OCI-LY1 (cell line): ENCODE data around the gene TRPM3.
A peak's percentile ranks its signal among the peaks of the same experiment; 100 is the strongest.

Experiments
- H2AFZ ChIP-seq: fragments of 200-600 bp; sonication (generic), shearing (Covaris generic); 2 replicates; pipeline ENCODE4 v1.6.0; 2014; ENCODE audit warnings: antibody characterized with exemption, mild to moderate bottlenecking, low read length
- H3F3A ChIP-seq: fragments of 200-600 bp; sonication (generic), shearing (Covaris generic); 2 replicates; pipeline ENCODE4 v1.6.0; 2014; ENCODE audit warnings: mild to moderate bottlenecking, antibody characterized with exemption, low read length, moderate library complexity; ENCODE audit not compliant: insufficient read depth
- H3K27ac ChIP-seq: fragments of 200-600 bp; sonication (generic); 2 replicates; pipeline ENCODE4 v1.5.1; 2014; ENCODE audit warnings: low read length, mixed run types, mild to moderate bottlenecking, low read depth; ENCODE audit not compliant: poor library complexity, severe bottlenecking
- H3K27me3 ChIP-seq: fragments of 200-600 bp; sonication (generic); 2 replicates; pipeline ENCODE4 v1.6.0; 2014; ENCODE audit warnings: antibody characterized with exemption, mild to moderate bottlenecking, low read length, moderate library complexity; ENCODE audit not compliant: insufficient read depth
- H3K36me3 ChIP-seq: fragments of 200-600 bp; sonication (generic); 2 replicates; pipeline ENCODE4 v1.6.1; 2014; ENCODE audit warnings: mild to moderate bottlenecking, antibody characterized with exemption, low read length, moderate library complexity, mixed read lengths; ENCODE audit not compliant: insufficient read depth
- H3K4me1 ChIP-seq: fragments of 200-600 bp; sonication (generic); 2 replicates; pipeline ENCODE4 v1.5.1; 2014; ENCODE audit warnings: mild to moderate bottlenecking, low read length, moderate library complexity; ENCODE audit not compliant: insufficient read depth, severe bottlenecking
- H3K4me2 ChIP-seq: fragments of 200-600 bp; sonication (generic), shearing (Covaris generic); 2 replicates; pipeline ENCODE4 v1.6.1; 2014; ENCODE audit warnings: low read length
- H3K4me3 ChIP-seq: fragments of 200-600 bp; sonication (generic); 2 replicates; pipeline ENCODE4 v1.5.1; 2014; ENCODE audit warnings: low read length, low read depth, mild to moderate bottlenecking, mixed read lengths; ENCODE audit not compliant: poor library complexity, severe bottlenecking
- H3K79me2 ChIP-seq: fragments of 200-600 bp; shearing (Covaris generic); 2 replicates; pipeline ENCODE4 v1.6.1; 2016; ENCODE audit warnings: mixed run types, low read length, mixed read lengths; ENCODE audit not compliant: insufficient read depth
- H3K9ac ChIP-seq: fragments of 200-600 bp; sonication (generic), shearing (Covaris generic); 2 replicates; pipeline ENCODE4 v1.6.1; 2014; ENCODE audit warnings: mild to moderate bottlenecking, low read length, mixed read lengths
- H3K9me2 ChIP-seq: fragments of 200-600 bp; sonication (generic), shearing (Covaris generic); 2 replicates; pipeline ENCODE4 v1.6.1; 2014; ENCODE audit warnings: low read depth, mild to moderate bottlenecking, low read length, mixed read lengths
- H3K9me3 ChIP-seq: fragments of 200-600 bp; shearing (Covaris generic); 2 replicates; pipeline ENCODE4 v1.6.1; 2014; ENCODE audit warnings: low read length, mixed read lengths
- H4K20me1 ChIP-seq: fragments of 200-600 bp; sonication (generic), shearing (Covaris generic); 2 replicates; pipeline ENCODE4 v1.6.0; 2016; ENCODE audit warnings: mild to moderate bottlenecking, low read length; ENCODE audit not compliant: insufficient read depth
- EZH2 ChIP-seq: fragments of 200-600 bp; sonication (generic), shearing (Covaris generic); IDR thresholded peaks from 2 replicates; pipeline ENCODE4 v1.8.0; 2017; ENCODE audit warnings: borderline replicate concordance, mixed run types, mild to moderate bottlenecking, antibody characterized with exemption, low read length, moderate library complexity, mixed read lengths
- TF ChIP-seq, protein P1 (sequence below): fragments of 200-600 bp; sonication (generic), shearing (Covaris generic); IDR thresholded peaks from 2 replicates; pipeline ENCODE4 v1.5.1; 2017; ENCODE audit warnings: mild to moderate bottlenecking, antibody characterized with exemption, low read length, moderate library complexity, mixed read lengths

The TRPM3 gene

DNA sequence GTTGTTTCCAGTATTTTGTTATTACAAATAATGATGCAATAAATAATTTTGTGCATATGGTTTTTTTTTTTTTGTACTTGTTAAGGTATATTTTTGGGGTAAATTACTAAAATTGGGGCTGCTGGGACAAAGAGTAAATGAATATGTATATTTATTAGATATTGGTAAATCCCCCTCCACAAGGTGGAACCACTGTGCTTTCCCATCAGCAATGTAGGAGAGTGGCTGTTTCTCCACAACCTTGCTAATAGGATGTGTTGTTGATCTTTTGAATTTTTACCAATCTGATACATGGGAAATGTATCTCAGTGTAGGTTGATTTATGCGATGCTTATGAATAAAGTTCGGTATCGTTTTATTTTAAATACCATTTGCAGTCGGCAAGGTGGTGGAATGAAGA lies 118.1 kb downstream of the TRPM3 start:
- Histone ChIP-seq H3K4me1 (no peaks in the 10 kb centered on the region), H3K4me3 (no peak overlapping the region), H3K36me3 (no peaks in the 10 kb centered on the region), H3K27me3 (no peaks in the 10 kb centered on the region), H3F3A (no peaks in the 10 kb centered on the region), H3K9me3 (0 out of 2 replicates have a peak, but pooled peaks cover 2% of the 10 kb centered on the region), H3K27ac (no peak overlapping the region), H3K9ac (no peak overlapping the region), H3K4me2 (no peak overlapping the region), H3K9me2 (no peaks in the 10 kb centered on the region), H3K79me2 (no peaks in the 10 kb centered on the region), H4K20me1 (no peaks in the 10 kb centered on the region), H2AFZ (no peak overlapping the region)
- TF ChIP-seq, protein P1, sequence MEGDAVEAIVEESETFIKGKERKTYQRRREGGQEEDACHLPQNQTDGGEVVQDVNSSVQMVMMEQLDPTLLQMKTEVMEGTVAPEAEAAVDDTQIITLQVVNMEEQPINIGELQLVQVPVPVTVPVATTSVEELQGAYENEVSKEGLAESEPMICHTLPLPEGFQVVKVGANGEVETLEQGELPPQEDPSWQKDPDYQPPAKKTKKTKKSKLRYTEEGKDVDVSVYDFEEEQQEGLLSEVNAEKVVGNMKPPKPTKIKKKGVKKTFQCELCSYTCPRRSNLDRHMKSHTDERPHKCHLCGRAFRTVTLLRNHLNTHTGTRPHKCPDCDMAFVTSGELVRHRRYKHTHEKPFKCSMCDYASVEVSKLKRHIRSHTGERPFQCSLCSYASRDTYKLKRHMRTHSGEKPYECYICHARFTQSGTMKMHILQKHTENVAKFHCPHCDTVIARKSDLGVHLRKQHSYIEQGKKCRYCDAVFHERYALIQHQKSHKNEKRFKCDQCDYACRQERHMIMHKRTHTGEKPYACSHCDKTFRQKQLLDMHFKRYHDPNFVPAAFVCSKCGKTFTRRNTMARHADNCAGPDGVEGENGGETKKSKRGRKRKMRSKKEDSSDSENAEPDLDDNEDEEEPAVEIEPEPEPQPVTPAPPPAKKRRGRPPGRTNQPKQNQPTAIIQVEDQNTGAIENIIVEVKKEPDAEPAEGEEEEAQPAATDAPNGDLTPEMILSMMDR: no peak
- no peak for TF ChIP-seq EZH2

DNA sequence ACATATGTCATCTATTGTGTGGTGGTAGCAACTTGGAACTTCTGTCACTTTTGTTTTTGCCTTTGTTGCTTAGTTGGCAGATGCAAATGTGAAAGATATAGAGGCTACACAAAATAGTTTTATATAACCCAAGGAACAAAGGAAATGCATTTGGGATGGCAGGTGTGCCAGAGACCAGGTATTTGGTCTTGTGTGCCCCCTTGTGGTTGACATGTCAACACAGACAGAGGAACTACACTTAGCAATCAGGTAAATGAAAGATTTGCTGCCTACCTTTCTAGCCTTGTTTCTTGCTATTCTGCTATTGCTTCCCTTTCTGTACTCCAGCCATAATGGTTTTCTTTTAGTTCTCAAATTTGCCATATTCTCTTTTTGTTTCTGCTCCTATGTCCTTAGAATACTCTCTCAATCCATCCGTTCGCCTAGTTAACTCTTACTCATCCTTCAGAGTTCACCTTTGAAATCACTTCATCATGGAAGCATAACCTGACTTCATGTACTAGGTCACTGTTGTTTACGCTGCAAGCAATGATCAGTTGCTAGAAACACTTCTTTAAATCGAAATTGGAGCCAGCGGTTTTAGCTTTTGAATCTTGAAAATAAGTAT lies 119.5 kb downstream of the TRPM3 start:
- H4K20me1 ChIP-seq: no peaks in the 10 kb centered on the region
- no peaks in the 10 kb centered on the region for H3K4me1 ChIP-seq
- no peaks in the 10 kb centered on the region for H3K9me2 ChIP-seq
- no peak overlapping the region for H2AFZ ChIP-seq
- no peak overlapping the region for H3K4me3 ChIP-seq
- H3K79me2 ChIP-seq: no peaks in the 10 kb centered on the region
- no peak overlapping the region for H3K4me2 ChIP-seq
- H3F3A ChIP-seq: no peaks in the 10 kb centered on the region
- H3K9ac ChIP-seq: no peak overlapping the region
- no peaks in the 10 kb centered on the region for H3K36me3 ChIP-seq
- TF ChIP-seq, protein P1: peak; percentile 74
- no peak for TF ChIP-seq EZH2
- 0 out of 2 replicates have a peak, but pooled peaks cover 2% of the 10 kb centered on the region for H3K9me3 ChIP-seq
- no peak overlapping the region for H3K27ac ChIP-seq
- no peaks in the 10 kb centered on the region for H3K27me3 ChIP-seq

DNA sequence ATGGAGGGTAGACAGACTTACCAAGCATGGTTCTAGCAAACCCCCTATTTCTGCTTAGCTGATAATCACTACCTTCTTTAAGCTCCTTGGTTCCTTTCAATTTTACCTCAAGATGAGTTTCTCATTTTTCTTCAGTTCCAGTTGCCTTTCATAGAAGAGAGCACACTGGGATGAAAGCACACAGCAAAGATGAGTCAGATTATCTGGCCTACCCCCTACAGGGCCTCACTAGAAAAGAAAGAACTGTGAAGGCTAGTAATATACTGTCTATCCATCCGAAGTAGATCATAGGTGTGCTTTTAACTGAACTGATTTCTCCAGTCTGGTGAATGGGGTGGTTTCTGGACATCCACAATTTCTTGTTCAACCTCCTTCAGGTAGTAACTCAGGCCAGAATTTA lies 122.5 kb downstream of the TRPM3 start:
- Histone ChIP-seq H3K9me3 (no peaks in the 10 kb centered on the region), H3K79me2 (no peaks in the 10 kb centered on the region), H3K27ac (no peak overlapping the region), H3K9ac (no peak overlapping the region), H3K36me3 (no peaks in the 10 kb centered on the region), H3K4me1 (no peaks in the 10 kb centered on the region), H3F3A (no peaks in the 10 kb centered on the region), H4K20me1 (no peaks in the 10 kb centered on the region), H3K4me2 (no peak overlapping the region), H3K9me2 (no peaks in the 10 kb centered on the region), H3K27me3 (no peaks in the 10 kb centered on the region), H3K4me3 (no peak overlapping the region), H2AFZ (no peak overlapping the region)
- no peak for TF ChIP-seq EZH2
- TF ChIP-seq, protein P1: no peak
